ENCODE measurements around the gene ASAP2.

Gene ASAP2

DNA sequence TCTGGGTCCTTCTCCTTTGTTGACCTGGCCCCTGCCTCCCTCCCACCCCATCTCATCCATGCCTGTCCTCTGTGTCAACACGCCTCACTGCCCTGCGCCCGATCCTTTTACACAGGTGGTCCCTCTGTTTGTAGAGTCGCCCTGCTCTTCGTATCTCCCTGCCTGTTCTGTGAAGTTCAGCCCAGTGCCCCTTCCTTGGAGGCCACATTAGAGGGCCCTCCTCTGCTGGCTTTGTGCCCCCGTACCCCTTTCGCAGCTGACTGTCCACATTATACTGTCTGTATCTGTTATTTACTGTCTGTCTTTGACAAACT, 25.5 kb downstream of the ASAP2 start:
- no peak for DNase-seq

DNA sequence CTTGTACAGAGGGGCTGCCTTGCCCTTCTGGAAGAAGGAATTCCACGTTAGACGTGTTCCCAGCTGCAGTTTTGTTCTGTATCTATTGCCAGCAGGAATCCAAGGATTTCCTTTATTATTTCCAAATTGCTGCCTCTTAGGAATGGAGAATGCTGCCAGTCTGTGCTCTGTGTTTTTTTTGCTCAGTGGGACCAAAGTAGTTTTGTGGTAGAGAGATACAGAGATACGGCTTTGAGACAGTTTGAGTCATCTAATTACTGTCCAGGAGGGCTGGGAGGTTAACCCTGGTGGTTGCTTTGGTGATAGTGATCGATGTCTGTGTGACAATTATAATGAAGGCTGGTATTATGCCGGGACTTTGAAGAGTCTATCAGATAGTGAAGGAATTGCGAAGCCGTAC, 26.3 kb downstream of the ASAP2 start:
- no peak for DNase-seq

- peak; percentile 76 to 86 for DNase-seq
These were observed 28.1 kb downstream of the ASAP2 start for GRCh38 chr2:9234680-9235146.

DNA sequence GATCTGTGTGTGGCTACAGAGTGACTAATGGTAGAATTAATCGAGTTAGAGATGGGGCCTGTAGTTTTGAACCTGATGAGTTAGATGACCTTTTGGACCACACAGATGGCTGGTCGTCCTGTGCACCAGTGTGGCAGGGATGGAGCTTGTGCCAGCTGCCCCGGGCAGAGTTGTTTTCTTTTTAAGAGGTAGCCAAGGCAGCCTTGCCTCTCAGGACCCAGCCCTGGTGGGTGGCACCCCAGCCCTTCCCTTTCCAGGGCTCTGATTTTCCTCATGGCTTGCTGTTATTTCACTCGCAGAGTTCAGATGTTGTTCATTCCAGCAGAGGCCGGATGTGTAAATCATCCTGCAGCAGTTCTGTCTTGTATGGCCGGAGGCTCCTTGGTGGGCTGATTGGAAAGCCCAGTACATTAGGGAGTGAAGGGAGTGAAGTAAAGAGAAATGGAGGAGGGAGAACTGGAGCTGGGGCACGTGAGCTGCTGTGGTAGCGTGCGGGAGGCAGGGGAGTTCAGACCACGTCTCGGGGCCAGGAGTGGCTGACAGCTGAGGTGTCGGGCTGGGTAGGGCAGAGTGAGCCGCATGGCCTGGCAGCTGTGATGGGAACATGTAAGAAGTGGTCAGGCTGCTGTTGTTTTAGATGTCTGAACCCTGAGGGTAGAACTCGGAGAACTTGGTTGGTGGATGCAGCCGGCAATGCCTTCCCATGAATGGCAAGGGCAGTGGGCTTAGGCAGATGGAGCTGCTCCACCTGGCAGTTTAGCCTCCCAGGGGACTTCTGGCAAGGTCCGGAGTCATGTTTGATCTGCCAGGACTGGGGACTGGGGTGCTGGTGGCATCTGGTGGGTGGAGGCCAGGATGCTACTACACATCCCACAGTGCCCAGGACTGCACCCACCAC, 28.8 kb downstream of the ASAP2 start:
- DNase-seq, result no peak

GRCh38 chr2:9236045-9236344, 29.4 kb downstream of the ASAP2 start:
- DNase-seq, result no peak

DNA sequence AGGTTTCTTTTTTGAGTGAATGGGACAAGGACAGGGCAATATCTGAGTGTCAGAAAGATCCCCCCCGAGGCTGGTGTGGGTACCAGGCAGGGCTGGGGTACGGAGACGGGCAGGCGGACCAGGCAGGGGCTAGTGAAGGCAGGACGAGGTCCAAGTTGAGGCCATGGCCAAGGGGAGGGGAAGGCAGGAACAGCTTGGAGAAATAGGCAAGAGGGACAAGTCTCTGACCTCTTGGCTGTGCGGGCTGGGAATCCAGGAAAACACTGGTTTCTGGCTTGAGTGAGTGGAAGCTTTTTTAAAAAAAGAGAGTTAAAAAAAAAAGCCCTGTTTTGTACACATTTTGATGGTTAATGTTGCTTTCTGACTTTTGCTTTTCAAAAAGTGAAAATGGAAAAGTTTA, 30.3 kb downstream of the ASAP2 start:
- no peak for DNase-seq

GRCh38 chr2:9237831-9238230, 31.2 kb downstream of the ASAP2 start:
- DNase-seq, result no peak

GRCh38 chr2:9238591-9239326, 32.1 kb downstream of the ASAP2 start:
- peak; percentile 49 to 53 for DNase-seq

DNA sequence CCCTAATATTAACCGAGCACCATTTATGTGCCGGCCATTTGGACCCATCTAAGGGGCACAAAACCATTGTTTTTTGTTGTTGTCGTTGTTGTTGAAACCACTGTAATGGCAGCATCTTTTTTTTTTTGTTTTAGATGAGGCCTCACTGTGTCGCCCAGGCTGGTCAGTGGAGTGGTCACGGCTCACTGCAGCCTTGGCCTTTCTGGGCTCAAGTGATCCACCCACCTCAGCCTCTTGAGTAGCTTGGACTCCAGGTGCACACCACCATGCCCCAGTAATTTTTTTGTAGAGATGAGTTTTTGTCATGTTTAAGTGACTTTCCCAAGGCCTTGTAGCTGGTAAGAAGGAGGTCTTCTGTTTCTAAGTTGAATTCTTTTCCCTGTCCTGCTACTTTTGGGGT, 33.0 kb downstream of the ASAP2 start:
- DNase-seq, result no peak

GRCh38 chr2:9240745-9241144, 34.1 kb downstream of the ASAP2 start:
- no peak for DNase-seq

DNA sequence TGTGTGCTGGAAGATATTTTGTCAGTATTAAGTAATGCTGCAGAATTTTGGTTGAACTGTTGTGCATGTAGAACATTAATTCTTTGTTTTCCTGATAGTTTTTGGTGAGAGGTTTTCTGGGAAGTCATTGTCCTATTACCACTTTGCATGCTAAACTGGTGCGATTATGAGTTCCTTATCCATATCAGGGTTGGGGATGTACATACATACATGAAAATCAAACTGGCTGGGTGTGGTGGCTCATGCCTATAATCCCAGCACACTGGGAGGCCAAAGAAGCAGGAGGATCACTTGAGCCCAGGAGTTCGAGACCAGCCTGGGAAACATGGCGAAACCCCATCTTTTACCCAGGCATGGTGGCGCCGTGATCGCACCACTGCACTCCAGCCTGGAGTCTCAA, 34.6 kb downstream of the ASAP2 start:
- DNase-seq, result no peak

DNA sequence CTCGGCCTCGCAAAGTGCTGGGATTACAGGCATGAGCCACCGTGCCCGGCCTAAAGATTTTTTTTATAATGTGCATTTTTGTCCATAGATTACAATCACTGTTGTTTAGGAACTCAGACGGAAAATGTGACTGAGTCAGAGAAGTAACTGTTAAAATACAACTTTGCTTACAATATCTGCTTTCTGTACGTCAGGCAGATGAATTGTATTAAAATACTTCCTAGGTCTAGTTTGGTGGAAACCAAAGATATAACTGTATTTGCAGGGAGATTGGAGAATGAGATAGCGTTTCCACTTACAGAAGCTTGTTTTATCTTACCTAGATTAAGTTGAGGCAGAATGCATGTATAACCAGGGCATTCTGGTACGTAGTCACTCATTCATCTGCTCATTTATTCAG, 36.7 kb downstream of the ASAP2 start:
- DNase-seq, result no peak

GRCh38 chr2:9244985-9245544, 38.5 kb downstream of the ASAP2 start:
- no peak for DNase-seq

DNA sequence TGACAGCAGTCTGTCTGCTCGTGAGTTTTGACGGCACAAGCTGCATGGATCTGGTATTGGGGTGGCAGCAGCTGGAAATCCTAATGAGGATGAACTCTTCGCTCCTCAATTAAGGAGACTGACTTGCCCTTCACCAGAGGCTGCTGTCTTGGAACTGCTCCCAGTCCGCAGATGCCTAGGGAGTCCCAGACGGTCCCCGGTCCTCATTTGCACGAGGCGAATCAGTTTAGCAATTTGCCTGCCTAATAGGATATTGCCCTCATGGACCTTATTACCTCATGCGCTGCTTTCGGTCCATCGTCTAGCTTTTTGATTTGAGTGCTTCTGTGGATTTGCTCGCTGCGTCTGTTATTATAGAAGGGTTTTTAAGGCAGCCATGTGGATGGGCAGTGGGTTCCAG, 40.6 kb downstream of the ASAP2 start:
- no peak for DNase-seq

DNA sequence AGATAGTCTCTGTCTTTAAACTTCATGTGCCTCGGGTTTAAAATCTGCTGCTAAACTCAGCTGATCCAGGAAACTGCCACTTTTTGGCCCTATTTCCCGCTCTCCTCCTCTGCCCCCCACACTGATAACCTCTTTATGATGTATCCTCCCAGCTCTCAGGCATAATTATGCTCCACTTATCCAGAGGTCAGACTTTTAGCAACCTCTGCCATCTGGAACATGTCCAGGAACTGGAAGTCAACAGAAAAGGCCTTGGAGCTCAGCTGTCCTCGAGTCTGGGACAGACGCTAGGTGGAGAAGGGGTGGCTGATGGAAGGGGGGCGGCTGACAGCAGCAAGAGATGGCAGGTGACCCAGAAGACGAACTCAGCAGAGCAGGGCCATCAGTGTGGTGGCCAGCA, 41.2 kb downstream of the ASAP2 start:
- no peak for DNase-seq

GRCh38 chr2:9248363-9248762, 41.8 kb downstream of the ASAP2 start:
- DNase-seq, result no peak

DNA sequence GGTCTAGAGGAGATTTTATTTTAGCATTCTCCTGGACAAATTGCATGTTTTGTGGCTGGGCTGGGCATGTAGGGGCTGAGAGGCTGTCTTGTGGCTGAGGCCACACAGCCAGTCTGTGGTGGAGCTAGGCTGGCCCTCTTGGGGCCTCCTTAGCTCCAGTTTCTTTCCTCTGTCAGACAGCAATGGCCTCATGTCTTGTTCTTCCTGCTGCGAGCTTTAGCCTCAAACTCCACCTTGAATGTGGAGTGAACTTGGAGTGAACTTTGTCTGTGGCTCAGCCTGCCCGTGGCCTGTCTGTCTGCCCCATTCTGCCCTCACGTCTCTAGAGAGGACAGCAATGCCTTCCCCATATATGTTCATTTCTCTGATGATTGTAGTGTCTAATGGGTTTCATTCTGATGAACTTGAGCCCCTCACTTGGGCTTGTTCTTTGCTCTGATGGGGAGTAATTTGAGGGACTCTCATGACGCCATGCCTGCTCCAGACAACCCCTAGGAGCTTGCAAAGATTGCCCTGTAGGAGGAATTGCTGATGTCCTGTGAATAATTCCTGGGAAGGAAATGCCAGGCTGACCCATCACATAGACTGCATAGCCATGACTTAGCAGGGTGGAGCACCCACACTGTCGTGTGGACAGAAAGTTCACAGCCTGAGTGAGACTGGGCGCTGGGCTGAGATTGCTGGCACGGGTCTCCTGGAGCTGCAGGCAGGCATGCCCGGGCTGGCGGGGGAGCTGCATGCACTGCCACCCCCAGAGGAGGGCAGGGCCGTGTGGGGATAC, 42.6 kb downstream of the ASAP2 start:
- DNase-seq, result no peak

- no peak for DNase-seq
These were observed 43.5 kb downstream of the ASAP2 start for GRCh38 chr2:9250091-9250490.

DNA sequence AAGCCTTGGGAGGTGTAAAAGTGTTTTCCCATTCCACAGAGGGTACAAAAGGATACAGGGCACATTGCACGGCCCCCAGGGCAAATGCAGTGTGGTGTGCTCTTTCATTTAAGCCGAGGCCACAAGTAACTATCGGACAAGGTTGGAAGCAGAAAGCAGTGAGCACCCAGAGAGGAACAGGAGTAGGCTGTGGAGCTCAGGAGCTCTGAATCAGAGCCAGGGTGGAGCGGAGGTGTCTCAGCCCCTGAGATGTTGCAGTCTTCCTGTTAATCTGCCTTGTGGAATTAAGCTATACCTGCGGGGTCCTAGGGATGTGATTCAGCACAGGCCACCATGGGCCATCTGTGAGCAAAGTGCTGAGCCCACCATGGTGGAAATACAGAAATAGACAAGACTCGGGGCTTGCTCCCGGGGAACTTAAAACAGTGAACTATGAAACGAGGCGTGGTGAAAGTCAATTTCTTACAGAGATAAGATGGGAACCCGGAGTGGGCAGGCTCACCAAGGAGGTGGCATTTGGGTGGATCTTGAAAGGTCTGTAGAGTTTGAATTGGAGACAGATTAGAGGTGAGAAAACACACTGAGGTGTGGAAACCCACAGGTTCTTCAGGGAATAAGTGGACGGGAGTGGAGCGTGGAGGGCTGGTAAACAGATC, 44.0 kb downstream of the ASAP2 start:
- DNase-seq, result no peak

DNA sequence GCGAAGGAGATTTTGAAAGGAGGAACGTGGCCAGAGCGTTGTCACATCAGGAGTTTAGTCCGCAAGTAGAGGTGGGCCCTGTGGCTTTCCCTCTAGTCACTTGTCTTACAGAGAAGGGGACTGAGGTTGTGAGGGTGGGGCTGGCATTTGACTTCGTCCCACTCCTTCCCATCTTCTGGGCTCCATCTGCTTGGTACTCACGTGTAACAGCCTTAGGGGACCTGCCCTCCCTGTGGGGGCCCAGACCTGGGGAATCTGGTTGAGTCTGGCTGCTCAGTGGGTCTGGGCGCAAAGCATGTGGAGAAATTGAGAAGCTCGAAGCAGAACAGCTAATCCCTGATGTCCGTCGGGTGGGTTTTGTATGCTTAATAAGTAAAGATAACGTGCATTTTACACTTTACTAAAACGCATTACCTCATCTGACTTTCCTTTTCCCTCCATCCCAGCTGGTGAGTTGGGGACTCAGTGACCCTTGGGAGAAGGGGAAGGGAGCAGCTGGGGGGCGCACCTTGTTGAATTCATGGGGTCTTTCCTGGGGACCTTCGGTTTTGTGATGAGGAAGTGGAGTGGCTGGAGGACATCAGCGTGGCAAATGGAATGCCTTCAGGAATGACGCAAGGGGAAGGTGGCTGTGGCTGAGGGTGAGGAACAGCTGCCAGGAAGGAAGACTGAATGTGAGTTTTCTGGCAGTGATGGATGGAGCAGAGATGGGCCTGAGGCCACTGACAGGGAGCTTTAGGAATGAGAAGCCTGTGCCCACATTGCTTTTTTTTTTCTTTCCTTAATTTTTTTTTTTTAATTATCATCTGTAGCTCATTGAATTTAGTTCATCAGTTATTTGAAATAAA, 44.8 kb downstream of the ASAP2 start:
- DNase-seq, result no peak

DNA sequence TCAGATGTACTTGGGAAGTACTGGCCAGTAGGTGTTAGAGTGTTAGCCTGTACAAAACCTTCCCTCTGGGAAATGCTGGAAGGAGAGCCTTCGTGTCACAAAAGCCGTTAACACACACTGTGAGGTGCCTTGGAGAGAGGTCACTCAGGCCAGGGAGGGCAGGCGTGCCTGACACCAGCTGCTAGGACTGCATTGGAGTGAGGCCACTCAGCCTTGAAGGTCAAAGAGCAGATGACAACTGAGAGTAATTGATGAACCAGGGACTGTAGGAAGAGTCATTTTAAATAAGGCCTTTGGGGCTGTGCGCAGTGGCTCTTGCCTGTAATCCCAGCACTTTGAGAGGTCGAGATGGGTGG, 45.4 kb downstream of the ASAP2 start:
- no peak for DNase-seq

DNA sequence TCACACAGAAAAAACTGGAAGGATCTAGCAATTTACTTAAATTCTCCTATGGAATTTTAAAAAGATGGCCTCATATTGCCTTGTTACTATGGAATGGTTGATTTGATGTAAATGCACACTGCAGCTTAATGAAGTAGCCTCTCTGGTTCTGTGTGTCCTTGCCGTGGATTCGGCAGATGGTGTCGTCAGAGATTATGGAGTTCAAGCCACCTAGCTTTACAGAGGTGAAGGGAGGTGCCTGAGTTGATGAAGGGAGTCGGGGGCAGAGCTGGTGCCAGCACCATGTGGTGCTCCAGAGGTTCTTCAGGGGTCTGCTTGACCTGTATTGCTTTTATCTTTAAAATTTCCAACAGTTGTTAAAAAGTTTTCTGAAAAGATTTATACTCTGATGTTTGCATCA, 48.8 kb downstream of the ASAP2 start:
- no peak for DNase-seq
